Hepatocyte (in vitro differentiated cells): ENCODE results near the gene COPRS. TPM values are rescaled to one million over a fixed set of nuclear protein-coding genes. Genes with fewer than 3 reads are reported as not detected.
"Not testable (repeated sequence)": the region's sequence is repeated elsewhere in the genome, so short reads cannot be mapped to it uniquely, and the experiment has no call there.

Experiments
- DNase-seq: peaks from one replicate; pipeline ENCODE4 v3.0.0-alpha.2; 2016; ENCODE audit warnings: low spot score
- H2AFZ ChIP-seq: fragments of 200-600 bp; sonication (generic); 2 replicates; pipeline ENCODE4 v1.6.0; 2016; ENCODE audit warnings: antibody characterized with exemption, mild to moderate bottlenecking
- H3K27ac ChIP-seq: fragments of 200-600 bp; sonication (generic); 2 replicates; pipeline ENCODE4 v1.5.1; 2016; ENCODE audit warnings: mild to moderate bottlenecking
- H3K27me3 ChIP-seq: fragments of 200-600 bp; sonication (generic); 2 replicates; pipeline ENCODE4 v1.6.1; 2016
- H3K36me3 ChIP-seq: fragments of 200-600 bp; sonication (generic); replicated peaks from 2 replicates; pipeline ENCODE4 v1.5.1; 2016; ENCODE audit warnings: low read depth; ENCODE audit not compliant: insufficient read depth
- H3K4me1 ChIP-seq: fragments of 200-600 bp; sonication (generic); 2 replicates; pipeline ENCODE4 v1.5.1; 2016; ENCODE audit warnings: mild to moderate bottlenecking, moderate library complexity; ENCODE audit not compliant: insufficient read depth
- H3K4me2 ChIP-seq: fragments of 200-600 bp; sonication (generic); 2 replicates; pipeline ENCODE4 v1.6.0; 2016
- H3K4me3 ChIP-seq: fragments of 200-600 bp; sonication (generic); 2 replicates; pipeline ENCODE4 v1.5.1; 2016; ENCODE audit warnings: mild to moderate bottlenecking
- H3K79me2 ChIP-seq: fragments of 200-600 bp; sonication (generic); 2 replicates; pipeline ENCODE4 v1.6.0; 2017; ENCODE audit warnings: mild to moderate bottlenecking
- H3K9me2 ChIP-seq: fragments of 200-600 bp; sonication (generic); replicated peaks from 2 replicates; pipeline ENCODE4 v1.6.0; 2017; ENCODE audit warnings: mild to moderate bottlenecking; ENCODE audit not compliant: insufficient read depth
- H3K9me3 ChIP-seq: fragments of 200-600 bp; sonication (generic); 2 replicates; pipeline ENCODE4 v1.5.1; 2016; ENCODE audit warnings: low read depth, mild to moderate bottlenecking
- H4K20me1 ChIP-seq: fragments of 200-600 bp; sonication (generic); 2 replicates; pipeline ENCODE4 v1.6.0; 2016; ENCODE audit warnings: mild to moderate bottlenecking; ENCODE audit not compliant: insufficient read depth, poor library complexity, severe bottlenecking
- EZH2 ChIP-seq: fragments of 200-600 bp; sonication (generic); IDR thresholded peaks from 2 replicates; pipeline ENCODE4 v1.6.1; 2016; ENCODE audit warnings: antibody characterized with exemption, mild to moderate bottlenecking, borderline replicate concordance
- EZH2phosphoT487 ChIP-seq: fragments of 200-600 bp; sonication (generic); IDR thresholded peaks from one replicate; pipeline ENCODE4 v1.6.1; 2018; ENCODE audit warnings: antibody characterized with exemption, mild to moderate bottlenecking, low read depth, moderate library complexity; ENCODE audit not compliant: unreplicated experiment, severe bottlenecking
- WGBS: methylation state at CpG from one replicate; pipeline ENCODE4 v1.1.6; 2016; ENCODE audit warnings: low lambda C conversion rate; ENCODE audit errors: missing lambda C conversion rate; 5-methylcytosine and 5-hydroxymethylcytosine counted together
- polyA plus RNA-seq: library from polyadenylated mRNA; unstranded; fragments of >200 nt; fragmentation: Nextera tagmentation; extraction: Ambion mirVana; gene quantifications from 2 replicates; pipeline ENCODE4 v1.2.1, GENCODE V29; 2016
- total RNA-seq: library from RNA; depleted of rRNA; stranded (reverse); fragments of >200 nt; gene quantifications from 2 replicates; pipeline ENCODE4 v1.2.3, GENCODE V29; 2014
- TF ChIP-seq, protein P1 (sequence below): fragments of 200-600 bp; sonication (generic); IDR thresholded peaks from 2 replicates; pipeline ENCODE4 v1.5.1; 2016; ENCODE audit warnings: antibody characterized with exemption, mild to moderate bottlenecking; ENCODE audit not compliant: poor library complexity

The COPRS gene
- total and polyA plus RNA-seq, 2 experiments from 2014 or later: 54.3 to 74.7 TPM

DNA sequence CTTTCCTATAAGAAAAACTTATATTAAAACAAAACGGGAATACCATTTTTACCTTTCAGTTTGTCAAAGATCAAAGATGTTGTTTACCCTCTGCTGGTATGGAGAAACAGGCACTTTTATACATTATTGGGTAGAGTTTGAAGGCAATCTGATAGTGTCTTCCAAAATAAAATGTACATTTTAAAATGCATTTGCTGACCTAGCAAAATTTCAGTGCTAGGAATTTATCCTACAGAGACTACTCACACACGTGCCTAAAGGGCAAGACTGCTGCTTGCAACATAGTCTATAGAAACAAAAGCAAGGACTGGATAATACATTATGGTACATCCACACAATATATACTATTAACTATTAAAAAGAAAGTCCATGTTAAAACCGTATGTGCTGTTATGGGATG lies 36.0 kb downstream of the COPRS start:
- Histone ChIP-seq H3K79me2 (no peaks in the 10 kb centered on the region), H3K4me3 (no peak overlapping the region), H3K9me3 (no peaks in the 10 kb centered on the region), H2AFZ (no peak overlapping the region), H3K36me3 (no peaks in the 10 kb centered on the region), H3K4me2 (no peak overlapping the region), H3K27ac (no peak overlapping the region), H4K20me1 (no peaks in the 10 kb centered on the region), H3K4me1 (no peaks in the 10 kb centered on the region), H3K27me3 (no peaks in the 10 kb centered on the region), H3K9me2 (no peaks in the 10 kb centered on the region)
- WGBS: 63% methylated on average over 3 of the region's 3 CpGs
- no peak for TF ChIP-seq EZH2
- TF ChIP-seq, protein P1, sequence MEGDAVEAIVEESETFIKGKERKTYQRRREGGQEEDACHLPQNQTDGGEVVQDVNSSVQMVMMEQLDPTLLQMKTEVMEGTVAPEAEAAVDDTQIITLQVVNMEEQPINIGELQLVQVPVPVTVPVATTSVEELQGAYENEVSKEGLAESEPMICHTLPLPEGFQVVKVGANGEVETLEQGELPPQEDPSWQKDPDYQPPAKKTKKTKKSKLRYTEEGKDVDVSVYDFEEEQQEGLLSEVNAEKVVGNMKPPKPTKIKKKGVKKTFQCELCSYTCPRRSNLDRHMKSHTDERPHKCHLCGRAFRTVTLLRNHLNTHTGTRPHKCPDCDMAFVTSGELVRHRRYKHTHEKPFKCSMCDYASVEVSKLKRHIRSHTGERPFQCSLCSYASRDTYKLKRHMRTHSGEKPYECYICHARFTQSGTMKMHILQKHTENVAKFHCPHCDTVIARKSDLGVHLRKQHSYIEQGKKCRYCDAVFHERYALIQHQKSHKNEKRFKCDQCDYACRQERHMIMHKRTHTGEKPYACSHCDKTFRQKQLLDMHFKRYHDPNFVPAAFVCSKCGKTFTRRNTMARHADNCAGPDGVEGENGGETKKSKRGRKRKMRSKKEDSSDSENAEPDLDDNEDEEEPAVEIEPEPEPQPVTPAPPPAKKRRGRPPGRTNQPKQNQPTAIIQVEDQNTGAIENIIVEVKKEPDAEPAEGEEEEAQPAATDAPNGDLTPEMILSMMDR: no peak
- no peak for TF ChIP-seq EZH2phosphoT487
- DNase-seq: no peak

DNA sequence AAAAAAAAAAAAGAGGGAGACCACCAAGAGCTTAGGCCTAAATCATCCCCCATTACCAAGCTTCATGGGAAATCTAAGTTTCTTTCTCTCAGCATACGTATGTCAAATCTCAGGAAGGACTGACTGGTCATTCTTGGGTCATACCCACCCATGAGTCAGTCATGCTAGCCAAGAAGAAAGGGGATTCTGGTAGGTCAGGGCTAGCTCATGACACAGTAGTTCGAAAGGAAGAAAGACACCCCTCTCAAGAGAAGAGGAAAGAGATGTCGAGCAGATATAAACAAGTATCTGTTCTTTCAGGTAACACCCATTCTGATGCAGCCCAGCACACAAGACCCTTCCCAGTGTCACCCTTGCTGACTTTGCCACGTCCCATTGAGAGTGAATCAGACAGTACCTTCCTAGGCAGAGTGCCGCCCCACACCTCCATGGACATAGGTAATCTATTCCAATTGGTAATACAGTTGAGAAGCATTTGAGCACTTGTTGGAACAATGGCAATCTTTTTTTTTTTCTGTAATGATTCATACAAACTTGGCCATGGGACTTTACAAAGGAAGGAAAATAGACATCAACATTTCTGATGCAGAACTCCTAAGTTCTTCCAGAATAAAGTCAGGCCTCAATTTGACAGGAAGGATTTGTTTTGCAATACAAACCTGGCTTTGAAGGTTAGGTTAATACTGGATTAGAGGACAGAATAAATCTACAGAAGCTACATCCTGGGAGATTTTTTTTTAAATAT lies 38.2 kb downstream of the COPRS start:
- no peak overlapping the region for H3K4me2 ChIP-seq
- H3K4me3 ChIP-seq: no peak overlapping the region
- no peak overlapping the region for H2AFZ ChIP-seq
- H3K79me2 ChIP-seq: no peaks in the 10 kb centered on the region
- H3K4me1 ChIP-seq: no peaks in the 10 kb centered on the region
- H3K9me2 ChIP-seq: no peaks in the 10 kb centered on the region
- no peaks in the 10 kb centered on the region for H3K36me3 ChIP-seq
- 95% methylated on average over 5 of the region's 5 CpGs for WGBS
- no peaks in the 10 kb centered on the region for H3K27me3 ChIP-seq
- H4K20me1 ChIP-seq: no peaks in the 10 kb centered on the region
- no peak for DNase-seq
- no peaks in the 10 kb centered on the region for H3K9me3 ChIP-seq
- H3K27ac ChIP-seq: no peak overlapping the region
- no peak for TF ChIP-seq EZH2
- TF ChIP-seq, protein P1: no peak
- TF ChIP-seq EZH2phosphoT487: no peak

DNA sequence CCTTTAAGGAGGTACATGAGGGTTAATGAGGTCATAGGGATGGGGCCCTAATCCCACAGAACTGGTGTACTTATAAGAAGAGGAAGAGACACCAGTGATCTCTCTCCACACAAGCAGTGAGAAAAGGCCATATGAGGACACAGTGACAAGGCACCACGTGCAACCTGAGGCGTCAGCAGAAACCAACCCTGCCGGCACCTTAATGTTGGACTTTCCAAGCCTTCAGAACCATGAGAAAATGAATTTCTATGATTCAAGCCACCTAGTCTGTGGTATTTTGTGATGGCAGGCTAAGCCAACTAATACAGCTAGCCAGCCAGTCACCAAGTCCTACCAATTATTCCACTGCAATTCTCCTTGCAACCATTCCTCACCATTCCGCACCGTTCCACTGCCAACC lies 39.5 kb downstream of the COPRS start:
- no peaks in the 10 kb centered on the region for H3K9me3 ChIP-seq

DNA sequence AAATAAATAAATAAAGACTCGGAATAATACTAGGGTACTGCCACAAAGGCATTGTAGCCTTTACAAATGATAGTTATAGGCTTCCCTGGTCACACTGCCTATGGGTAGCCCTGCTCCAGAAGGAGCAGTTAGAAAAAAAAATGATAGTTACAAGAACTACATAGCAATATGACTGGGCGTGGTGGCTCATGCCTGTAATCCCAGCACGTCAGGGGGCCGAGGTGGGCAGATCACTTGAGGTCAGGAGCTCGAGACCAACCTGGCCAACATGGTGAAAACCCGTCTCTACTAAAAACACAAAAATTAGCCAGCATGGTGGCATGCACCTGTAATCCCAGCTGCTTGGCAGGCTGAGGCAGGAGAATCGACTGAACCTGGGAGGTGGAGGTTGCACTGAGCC lies 40.2 kb downstream of the COPRS start:
- not testable (repeated sequence) for H3K27ac ChIP-seq, H3K36me3 ChIP-seq, H3K4me1 ChIP-seq, H4K20me1 ChIP-seq, H3K79me2 ChIP-seq, H3K4me3 ChIP-seq, H3K9me2 ChIP-seq, DNase-seq, H2AFZ ChIP-seq, H3K9me3 ChIP-seq, H3K4me2 ChIP-seq, H3K27me3 ChIP-seq
- WGBS: 96% methylated on average over 7 of the region's 7 CpGs

More for the DNA sequence above, 39.5 kb downstream of the COPRS start:
- WGBS: 94% methylated on average over 5 of the region's 5 CpGs
- Histone ChIP-seq H4K20me1 (no peaks in the 10 kb centered on the region), H3K79me2 (no peaks in the 10 kb centered on the region), H3K4me2 (no peak overlapping the region), H3K36me3 (no peaks in the 10 kb centered on the region), H3K4me3 (no peak overlapping the region), H2AFZ (no peak overlapping the region), H3K27ac (no peak overlapping the region), H3K4me1 (no peaks in the 10 kb centered on the region), H3K27me3 (no peaks in the 10 kb centered on the region), H3K9me2 (no peaks in the 10 kb centered on the region)
- no peak for DNase-seq
- TF ChIP-seq, protein P1: no peak
- no peak for TF ChIP-seq EZH2
- TF ChIP-seq EZH2phosphoT487: no peak
